ENCODE measurements around the gene P4HB. TPM values are rescaled to one million over a fixed set of nuclear protein-coding genes. Genes with fewer than 3 reads are reported as not detected.

Gene P4HB
- total and polyA plus RNA-seq, 2 of the 4 experiments (the other 2 are of a cell fraction): 599 to 932 TPM

DNA sequence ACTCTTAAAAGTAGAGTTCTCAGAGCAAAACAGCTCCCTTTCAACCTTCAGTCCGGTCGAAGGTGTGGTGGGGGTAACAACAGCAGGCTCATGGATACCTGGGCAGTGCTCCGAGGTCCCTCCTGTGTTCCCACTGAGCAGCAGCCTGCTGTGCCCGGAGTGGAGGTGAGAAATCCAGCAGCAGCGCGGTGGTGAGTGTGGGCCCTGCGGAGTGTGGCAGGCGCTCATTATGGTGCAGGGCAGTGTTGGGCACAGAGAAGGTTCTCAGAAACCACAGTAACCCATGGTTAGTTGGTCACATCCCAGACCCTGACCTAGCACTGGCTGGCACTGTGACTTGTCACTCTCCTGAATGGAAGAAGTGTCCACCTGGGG lies 5.0 kb upstream of the P4HB start:
- Histone ChIP-seq H3K36me3 (ENCODE audit: control insufficient read depth, insufficient read depth, low read length) (peaks cover 46% of the 10 kb centered on the region), H2AFZ (replicated peaks; ENCODE audit: low read length, poor library complexity) (no peak overlapping the region), H3K4ac (ENCODE audit: low read depth, low read length) (no peak overlapping the region), H3K9me1 (ENCODE audit: insufficient read depth, low read length) (peaks cover 11% of the 10 kb centered on the region; the same call in 1 of the 2 replicates), H2AK9ac (replicated peaks; ENCODE audit: low read depth, low read length, poor library complexity) (peak overlapping the region; percentile 55), H3K56ac (ENCODE audit: extremely low read depth, insufficient read depth, low read length) (no peak overlapping the region), H3K18ac (ENCODE audit: low read depth, low read length) (no peak overlapping the region), H3K4me1 (ENCODE audit: control insufficient read depth, insufficient read depth, low read length) (peaks cover 31% of the 10 kb centered on the region), H3K23ac (ENCODE audit: low read depth, low read length) (no peak overlapping the region), H3K4me3 (ENCODE audit: insufficient read depth, low read depth, low read length) (no peak overlapping the region), H4K91ac (ENCODE audit: insufficient read depth, low read depth, low read length) (no peak overlapping the region), H4K5ac (ENCODE audit: low read depth, low read length) (0 out of 2 replicates have a peak overlapping the region, but pooled peaks have one; percentile 4), H4K20me1 (ENCODE audit: insufficient read depth, low read length) (peaks cover 52% of the 10 kb centered on the region), H3K14ac (replicated peaks; ENCODE audit: low read depth, low read length) (no peak overlapping the region), H2BK15ac (ENCODE audit: low read depth, low read length) (no peak overlapping the region), H3K79me1 (ENCODE audit: low read depth in 1 of 2, low read length in 2 of 2) (peaks cover 22 to 79% of the 10 kb centered on the region in 2 experiments; a peak in 3 of 4 replicates), H3K4me2 (ENCODE audit: low read depth, low read length) (no peak overlapping the region), H4K8ac (ENCODE audit: low read depth in 2 of 2, low read length in 2 of 2) (no peak overlapping the region), H2BK120ac (ENCODE audit: low read depth, low read length) (no peak overlapping the region), H3K27me3 (ENCODE audit: control insufficient read depth, insufficient read depth, low read length) (no peaks in the 10 kb centered on the region), H3K9ac (ENCODE audit: low read depth, low read length) (no peak overlapping the region), H2AK5ac (ENCODE audit: low read depth, low read length) (0 out of 2 replicates have a peak overlapping the region, but pooled peaks have one; percentile 2), H3K27ac (ENCODE audit: insufficient read depth, low read length) (no peak overlapping the region), H3K9me3 (ENCODE audit: control insufficient read depth, insufficient read depth, low read length) (no peaks in the 10 kb centered on the region), H2BK20ac (ENCODE audit: low read depth, low read length) (no peak overlapping the region), H2BK5ac (ENCODE audit: low read depth, low read length, poor library complexity, severe bottlenecking) (no peak overlapping the region)
- DNase-seq (no peak), ATAC-seq (ENCODE audit: low read depth) (no peak)
- intact Hi-C loops (cut with micrococcal nuclease) (no loop called here), in situ Hi-C loops (cut with MboI; ENCODE audit: low sequenced_read_pairs) (no loop called here), dilution Hi-C loops (cut with HindIII; ENCODE audit: low sequenced_read_pairs, unreplicated experiment) (no loop called here)
- no peak for TF ChIP-seq BHLHE40 (IDR thresholded peaks at IDR 0.05; ENCODE audit: low read depth, low read length)
- TF ChIP-seq RCOR1 (IDR thresholded peaks at IDR 0.05; ENCODE audit: insufficient replicate concordance, low read length): no peak
- no peak for TF ChIP-seq SMC3 (IDR thresholded peaks at IDR 0.05; ENCODE audit: low read depth, low read length)
- no peak for TF ChIP-seq CEBPB (IDR thresholded peaks at IDR 0.05; ENCODE audit: low read depth, low read length)
- no peak for TF ChIP-seq MXI1 (IDR thresholded peaks at IDR 0.05; ENCODE audit: borderline replicate concordance, low read depth, low read length)
- ChIA-PET POLR2A (ENCODE audit: unreplicated experiment) (no interaction called here), CTCF (interaction anchor here (0.6 kb wide), 1 partner anchor 27 kb away, joined by 4 read pairs; no protein-coding TSS in a partner anchor)
- WGBS, 2 experiments (ENCODE audit: extremely low coverage in 2 of 2, insufficient read length in 1 of 2): 96% methylated on average over 6 of the region's 8 CpGs; no CpG with 5 or more reads in 1 of the 2 experiments
- BruUV-seq (replicated peaks): no TSS peak
